GM06990 (cell line): ENCODE measurements around the gene TMEM215.
"Not testable (repeated sequence)": the region's sequence is repeated elsewhere in the genome, so short reads cannot be mapped to it uniquely, and the experiment has no call there.

ENCODE experiments used
- DNase-seq: peaks from one replicate; pipeline ENCODE4 v3.0.0-alpha.2; 2011; ENCODE audit not compliant: insufficient read length; ENCODE audit errors: extremely low read depth
- H3K27me3 ChIP-seq: replicated peaks from 2 replicates; pipeline ENCODE4 v1.6.0; 2011; ENCODE audit warnings: low read length; ENCODE audit not compliant: control insufficient read depth, insufficient read depth
- H3K36me3 ChIP-seq: 2 replicates; pipeline ENCODE4 v1.5.1; 2011; ENCODE audit warnings: low read length; ENCODE audit not compliant: control insufficient read depth, insufficient read depth
- H3K4me3 ChIP-seq: replicated peaks from 2 replicates; pipeline ENCODE4 v1.5.1; 2011; ENCODE audit warnings: low read depth, mild to moderate bottlenecking, control low read depth, low read length
- TF ChIP-seq, protein P1 (sequence below): IDR thresholded peaks from 2 replicates; pipeline ENCODE4 v1.5.1; 2011; ENCODE audit warnings: low read length, control low read depth, mild to moderate bottlenecking, inconsistent platforms; ENCODE audit not compliant: insufficient read depth, poor library complexity, severe bottlenecking

TMEM215 gene

DNA sequence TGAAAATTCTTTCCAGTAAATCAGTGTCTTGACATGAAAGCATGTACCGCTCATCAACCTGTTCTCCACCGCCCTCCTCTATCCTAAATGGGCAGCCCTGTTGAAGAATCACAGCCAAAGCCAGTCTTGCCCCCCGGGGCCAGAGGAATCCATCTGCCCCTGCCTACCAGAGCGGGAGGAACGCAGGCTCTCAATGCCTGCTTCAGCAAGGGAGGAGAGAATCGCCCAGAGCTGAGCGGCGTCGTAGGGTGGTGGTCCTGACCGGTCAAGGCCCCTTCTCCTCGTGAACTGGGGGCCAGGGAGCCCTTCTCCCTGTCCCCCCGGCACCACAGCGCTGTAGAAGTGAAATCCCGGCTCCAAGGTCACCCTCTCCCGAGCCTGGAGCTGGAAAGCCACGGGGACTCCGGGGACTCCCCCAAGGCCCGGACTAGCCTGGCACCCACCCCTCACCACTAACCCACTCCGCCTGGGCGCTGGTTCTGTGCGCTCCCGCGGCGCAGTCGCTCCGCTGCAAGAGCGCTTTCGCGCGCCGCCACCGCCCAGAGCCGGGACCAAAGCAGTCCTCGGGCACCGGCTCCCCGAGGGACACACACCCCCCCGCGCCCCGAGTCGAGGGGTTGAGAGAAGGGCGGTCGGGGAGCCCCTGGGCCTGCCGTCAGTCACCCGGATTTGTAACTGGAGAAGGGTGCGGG is 718 bp upstream of the TMEM215 start:
- H3K4me3 ChIP-seq: no peak overlapping the region
- TF ChIP-seq, protein P1, sequence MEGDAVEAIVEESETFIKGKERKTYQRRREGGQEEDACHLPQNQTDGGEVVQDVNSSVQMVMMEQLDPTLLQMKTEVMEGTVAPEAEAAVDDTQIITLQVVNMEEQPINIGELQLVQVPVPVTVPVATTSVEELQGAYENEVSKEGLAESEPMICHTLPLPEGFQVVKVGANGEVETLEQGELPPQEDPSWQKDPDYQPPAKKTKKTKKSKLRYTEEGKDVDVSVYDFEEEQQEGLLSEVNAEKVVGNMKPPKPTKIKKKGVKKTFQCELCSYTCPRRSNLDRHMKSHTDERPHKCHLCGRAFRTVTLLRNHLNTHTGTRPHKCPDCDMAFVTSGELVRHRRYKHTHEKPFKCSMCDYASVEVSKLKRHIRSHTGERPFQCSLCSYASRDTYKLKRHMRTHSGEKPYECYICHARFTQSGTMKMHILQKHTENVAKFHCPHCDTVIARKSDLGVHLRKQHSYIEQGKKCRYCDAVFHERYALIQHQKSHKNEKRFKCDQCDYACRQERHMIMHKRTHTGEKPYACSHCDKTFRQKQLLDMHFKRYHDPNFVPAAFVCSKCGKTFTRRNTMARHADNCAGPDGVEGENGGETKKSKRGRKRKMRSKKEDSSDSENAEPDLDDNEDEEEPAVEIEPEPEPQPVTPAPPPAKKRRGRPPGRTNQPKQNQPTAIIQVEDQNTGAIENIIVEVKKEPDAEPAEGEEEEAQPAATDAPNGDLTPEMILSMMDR: no peak
- no peaks in the 10 kb centered on the region for H3K36me3 ChIP-seq
- no peak for DNase-seq
- no peaks in the 10 kb centered on the region; the same call in 1 of the 2 replicates for H3K27me3 ChIP-seq

DNA sequence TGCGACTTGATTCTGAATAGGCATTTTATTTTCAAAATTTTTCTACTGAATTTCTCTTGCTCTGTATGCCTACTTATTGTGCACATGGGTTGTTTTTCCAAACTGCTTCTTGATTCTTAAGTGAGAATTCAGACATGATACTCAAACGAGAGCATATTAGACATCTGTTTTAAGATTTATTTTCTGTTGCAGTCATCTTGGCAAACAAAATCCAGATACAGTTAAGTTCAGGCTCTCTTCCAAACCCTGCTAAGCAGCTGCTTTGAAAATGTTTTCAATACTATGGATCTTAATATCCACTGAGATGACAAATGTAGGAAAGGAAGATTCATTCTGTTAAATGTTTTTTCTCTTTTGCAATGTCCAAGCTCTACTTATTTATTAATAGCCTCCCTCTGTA is 4.5 kb downstream of the TMEM215 start:
- H3K27me3 ChIP-seq: no peaks in the 10 kb centered on the region; the same call in 1 of the 2 replicates
- TF ChIP-seq, protein P1: no peak
- H3K36me3 ChIP-seq: no peaks in the 10 kb centered on the region
- no peak for DNase-seq
- H3K4me3 ChIP-seq: no peak overlapping the region

DNA sequence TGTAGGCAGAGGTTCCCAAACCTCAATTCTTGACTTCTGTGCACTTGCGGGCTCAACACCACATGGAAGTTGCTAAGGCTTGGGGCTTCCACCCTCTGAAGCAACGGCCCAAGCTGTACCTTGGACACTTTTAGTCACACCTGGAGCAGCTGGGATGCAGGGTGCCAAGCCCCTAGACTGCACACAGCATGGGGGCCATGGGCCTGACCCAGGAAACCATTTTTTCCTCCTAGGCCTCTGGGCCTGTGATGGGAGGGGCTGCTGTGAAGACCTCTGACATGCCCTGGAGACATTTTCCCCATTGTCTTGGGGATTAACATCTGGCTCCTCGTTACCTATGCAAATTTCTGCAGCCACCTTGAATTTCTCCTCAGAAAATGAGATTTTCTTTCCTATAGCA is 12.7 kb downstream of the TMEM215 start:
- not testable (repeated sequence) for H3K4me3 ChIP-seq, DNase-seq, H3K36me3 ChIP-seq, H3K27me3 ChIP-seq

DNA sequence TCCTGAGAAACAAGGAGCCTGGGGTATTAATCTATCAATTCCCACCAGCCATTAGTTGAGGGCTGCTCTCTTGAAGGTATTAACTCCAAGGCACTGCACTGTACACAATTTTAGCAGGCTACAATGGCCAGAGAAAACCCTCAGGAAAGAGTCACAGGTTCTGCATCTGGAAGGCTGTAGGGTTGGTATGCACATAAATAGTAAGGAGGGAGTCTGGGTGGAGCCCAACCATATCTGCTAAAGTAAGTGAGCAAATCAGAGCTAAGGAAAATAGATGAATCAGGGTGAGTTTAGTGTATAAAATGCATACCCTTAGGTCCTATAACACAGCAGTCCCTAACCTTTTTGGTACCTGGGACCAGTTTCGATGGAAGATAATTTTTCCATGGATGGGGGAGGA is 18.2 kb downstream of the TMEM215 start:
- no peaks in the 10 kb centered on the region for H3K27me3 ChIP-seq
- DNase-seq: no peak
- no peaks in the 10 kb centered on the region for H3K36me3 ChIP-seq
- TF ChIP-seq, protein P1: no peak
- no peak overlapping the region for H3K4me3 ChIP-seq

DNA sequence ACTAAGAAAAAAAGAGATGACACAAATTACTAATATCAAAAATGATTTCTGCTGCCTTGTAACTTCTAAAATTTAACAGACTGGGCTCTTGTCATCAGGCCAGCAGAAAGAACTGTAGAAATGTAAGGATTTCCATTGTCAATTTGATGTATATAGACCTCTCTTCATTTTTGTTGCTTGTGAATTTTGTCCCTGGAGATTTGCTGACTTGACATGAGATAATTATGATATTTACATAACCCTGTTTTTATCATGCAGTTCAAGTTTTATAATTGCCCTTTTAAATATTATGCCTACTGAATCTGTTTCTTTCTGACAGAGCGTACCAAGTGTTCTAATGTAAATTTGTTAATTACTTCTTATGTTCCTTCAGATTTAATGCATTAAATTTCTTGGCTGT is 23.9 kb downstream of the TMEM215 start:
- no peaks in the 10 kb centered on the region for H3K36me3 ChIP-seq
- TF ChIP-seq, protein P1: no peak
- DNase-seq: no peak
- no peaks in the 10 kb centered on the region for H3K27me3 ChIP-seq
- no peak overlapping the region for H3K4me3 ChIP-seq

DNA sequence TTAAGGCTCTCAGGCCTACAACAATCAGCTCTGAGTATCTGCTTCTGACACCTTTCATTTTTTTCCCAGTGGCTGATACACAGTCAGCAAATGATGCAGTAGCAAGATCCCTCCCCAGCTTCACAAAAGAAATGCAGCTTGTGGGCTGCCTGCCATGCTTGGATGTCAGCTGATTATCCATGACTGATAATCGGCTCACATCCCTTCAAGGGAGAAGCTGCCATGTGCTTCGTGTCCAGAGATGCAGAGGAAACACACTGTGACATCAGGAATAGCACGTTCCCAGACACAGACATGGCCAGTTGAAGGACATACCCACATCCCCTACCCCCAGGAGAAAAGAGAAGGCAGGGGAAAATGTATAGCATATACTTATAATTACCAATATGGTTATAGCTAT is 27.9 kb downstream of the TMEM215 start:
- TF ChIP-seq, protein P1: no peak
- H3K36me3 ChIP-seq: no peaks in the 10 kb centered on the region
- no peaks in the 10 kb centered on the region for H3K27me3 ChIP-seq
- no peak overlapping the region for H3K4me3 ChIP-seq
- no peak for DNase-seq
